ENCODE results near the gene ZMYM2.

The ZMYM2 gene

DNA sequence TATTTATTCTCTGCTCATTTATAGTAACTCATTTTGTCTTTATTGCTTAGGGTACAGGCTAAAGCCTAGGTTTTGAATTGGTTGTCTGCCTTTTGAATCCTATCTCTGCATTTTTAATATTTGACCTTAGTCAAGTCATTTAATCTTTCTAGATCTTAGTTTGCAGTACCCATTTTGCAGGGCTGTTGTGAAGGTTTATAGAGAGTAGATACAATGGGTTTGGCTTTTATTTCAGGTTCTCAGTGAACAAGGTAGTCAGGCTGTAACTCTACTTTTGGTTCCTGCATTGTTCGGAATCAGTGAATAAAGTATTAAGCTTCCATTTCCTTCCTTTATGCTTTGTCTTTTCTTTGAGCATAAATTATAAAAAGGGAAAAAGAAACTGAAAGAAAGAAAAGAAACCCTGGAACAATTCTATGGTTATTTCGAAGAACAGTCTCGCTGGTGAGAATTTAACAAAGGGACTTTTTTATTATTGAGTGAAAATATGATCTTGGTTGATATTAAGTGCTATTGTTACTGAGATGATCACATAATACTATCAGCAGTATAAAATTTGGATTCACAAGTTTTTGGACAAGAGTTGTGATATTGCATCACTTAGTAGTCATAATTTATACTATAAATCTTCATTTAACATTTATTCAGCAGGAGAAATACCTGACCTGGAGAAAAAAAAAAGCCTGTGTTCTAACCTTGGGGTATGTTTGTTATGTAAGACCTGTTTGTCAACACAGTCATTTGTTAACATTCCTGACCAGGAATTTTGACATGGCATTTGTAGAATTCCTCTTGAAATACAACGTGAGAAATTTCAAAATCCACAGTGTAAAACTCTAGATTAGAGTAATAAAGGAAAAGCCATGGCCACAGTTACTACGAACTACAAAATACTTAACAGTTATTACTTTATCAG lies 91.3 kb downstream of the ZMYM2 start:
- no peak for DNase-seq

DNA sequence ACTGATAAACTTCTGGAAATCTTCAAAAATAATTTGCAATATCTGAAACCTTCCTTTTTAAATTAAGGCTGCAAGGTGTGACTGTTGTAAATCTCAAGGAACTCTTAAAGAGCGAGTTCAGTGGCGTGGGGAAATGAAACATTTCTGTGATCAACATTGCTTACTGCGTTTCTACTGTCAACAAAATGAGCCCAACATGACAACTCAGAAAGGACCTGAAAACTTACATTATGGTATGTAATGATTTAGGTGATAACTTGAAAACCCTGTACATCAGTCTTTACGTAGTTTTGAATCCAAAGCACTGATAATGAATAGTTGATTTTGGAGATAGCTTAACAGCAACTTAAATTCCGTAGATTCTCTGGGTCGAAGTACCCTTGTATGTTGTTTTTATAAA lies 92.8 kb downstream of the ZMYM2 start:
- no peak for DNase-seq

DNA sequence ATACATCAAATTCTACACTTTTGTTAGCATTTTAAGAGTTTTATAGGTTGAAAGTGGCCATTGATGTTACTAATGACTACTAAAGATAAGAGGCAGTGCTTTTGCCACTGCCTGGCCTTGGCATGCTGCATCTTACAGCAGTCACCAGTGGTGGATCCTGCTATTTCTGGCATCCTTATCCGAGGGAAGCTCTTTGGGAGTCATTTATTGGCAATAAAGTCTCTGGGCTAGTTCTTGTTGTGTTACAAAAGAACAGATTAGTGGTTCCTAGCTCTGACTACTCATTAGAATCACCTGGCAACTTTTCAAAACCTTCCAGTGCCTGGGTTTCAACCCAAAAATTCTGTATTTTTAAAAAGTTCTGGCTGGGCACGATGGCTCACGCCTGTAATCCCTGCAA lies 94.5 kb downstream of the ZMYM2 start:
- no peak for DNase-seq

DNA sequence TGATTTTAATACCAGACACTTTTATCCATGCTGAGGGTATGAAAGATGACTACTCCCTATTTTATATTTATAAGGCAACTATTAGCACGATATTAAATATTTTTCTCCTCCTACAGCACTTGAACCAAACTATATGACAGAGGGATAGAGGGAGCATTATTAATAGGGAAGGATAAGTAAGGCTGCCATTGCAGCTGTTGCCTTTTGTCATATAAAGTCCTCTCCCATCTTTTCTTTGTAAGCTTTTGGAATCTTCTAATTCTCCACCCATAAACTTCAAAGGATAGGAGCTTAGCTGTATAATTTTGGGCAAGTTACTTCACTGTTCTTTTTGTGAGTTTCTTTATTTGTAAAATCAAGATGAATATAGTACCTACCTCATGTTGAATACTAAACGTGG lies 95.4 kb downstream of the ZMYM2 start:
- DNase-seq, result no peak

DNA sequence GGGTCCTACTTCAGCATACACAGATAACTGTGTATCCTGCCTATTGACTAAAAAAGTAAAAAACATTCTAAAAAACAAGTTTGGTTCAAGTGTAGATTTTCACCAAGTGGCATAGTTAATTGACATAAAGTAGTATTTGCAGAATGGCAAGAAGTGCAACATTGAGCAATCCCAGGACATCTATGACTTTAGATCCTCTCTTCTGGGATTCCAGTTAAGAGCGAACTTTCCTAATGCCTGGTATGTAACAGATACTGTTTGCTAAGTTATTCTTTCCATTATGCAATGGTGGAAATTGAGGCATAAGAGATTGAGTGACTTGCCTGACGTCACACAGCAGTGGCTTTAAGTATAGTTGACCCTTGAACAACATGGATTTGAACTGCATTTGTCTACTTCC lies 96.1 kb downstream of the ZMYM2 start:
- DNase-seq, result no peak

DNA sequence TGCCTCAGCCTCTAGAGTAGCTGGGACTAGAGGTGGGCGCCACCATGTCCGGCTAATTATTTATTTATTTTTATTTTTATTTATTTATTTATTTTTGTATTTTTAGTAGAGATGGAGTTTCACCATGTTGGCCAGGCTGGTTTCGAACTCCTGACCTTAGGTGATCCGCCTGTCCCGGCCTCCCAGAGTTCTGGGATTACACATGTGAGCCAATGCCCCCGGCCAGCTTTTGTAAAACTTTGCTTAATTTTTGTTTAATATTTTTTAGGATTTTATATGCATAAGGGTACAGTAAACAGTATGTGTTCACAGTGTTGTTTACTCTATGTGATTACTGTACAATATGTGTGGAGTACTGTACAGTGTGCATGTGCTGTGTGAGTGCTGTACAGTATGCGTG lies 98.7 kb downstream of the ZMYM2 start:
- DNase-seq, result no peak

DNA sequence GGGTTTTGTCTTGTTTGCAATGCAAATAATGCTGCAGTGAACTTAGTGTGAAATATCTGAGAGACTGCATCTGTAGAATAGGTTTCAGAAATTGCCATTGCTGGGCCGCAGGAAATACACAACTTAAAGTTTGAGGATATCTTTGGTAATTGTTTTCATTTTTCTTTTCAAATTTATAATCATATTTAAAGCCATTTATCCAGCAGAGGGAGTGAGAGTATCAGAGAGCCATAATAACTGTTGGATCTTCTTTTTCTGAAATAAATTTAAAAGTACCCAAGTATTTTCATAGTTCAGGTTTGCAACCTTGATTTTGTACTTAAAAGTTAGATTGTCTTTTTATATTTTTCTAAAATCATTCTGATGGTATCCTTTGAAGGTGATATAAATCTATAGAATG lies 99.4 kb downstream of the ZMYM2 start:
- DNase-seq, result no peak

DNA sequence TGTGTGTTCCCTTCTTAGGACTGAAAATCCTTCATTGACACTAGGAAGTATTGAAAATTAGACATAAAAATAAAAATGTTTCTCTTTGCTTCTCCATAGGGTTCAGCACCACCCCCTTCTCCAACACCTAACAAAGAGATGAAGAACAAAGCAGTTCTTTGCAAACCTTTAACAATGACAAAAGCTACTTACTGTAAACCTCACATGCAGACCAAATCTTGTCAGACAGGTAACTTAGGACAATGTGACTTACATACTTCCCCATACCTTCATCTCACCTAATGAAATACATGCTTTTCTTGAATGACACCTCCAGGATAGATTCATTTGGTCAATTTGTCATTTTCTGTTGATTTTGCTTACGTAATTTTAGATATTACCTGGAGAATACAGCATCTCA lies 99.9 kb downstream of the ZMYM2 start:
- DNase-seq, result no peak

DNA sequence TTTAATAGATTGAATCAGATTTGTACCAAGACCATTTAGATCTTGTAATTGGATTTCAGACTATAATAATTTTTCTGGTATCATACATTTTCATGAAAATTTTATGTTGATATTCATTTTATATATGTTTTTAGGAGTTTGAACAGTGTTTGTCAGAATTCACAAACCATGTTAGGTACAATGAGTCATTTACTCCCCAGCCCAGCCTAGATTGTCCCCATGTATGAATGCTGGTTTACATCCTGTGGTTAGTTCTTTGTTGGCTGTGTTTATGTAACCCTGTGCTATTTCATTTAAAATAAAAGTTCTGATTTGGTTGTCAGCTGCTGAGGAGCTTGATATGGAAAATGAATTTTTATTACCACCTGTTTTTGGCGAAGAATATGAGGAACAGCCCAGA lies 105.6 kb downstream of the ZMYM2 start:
- no peak for DNase-seq

DNA sequence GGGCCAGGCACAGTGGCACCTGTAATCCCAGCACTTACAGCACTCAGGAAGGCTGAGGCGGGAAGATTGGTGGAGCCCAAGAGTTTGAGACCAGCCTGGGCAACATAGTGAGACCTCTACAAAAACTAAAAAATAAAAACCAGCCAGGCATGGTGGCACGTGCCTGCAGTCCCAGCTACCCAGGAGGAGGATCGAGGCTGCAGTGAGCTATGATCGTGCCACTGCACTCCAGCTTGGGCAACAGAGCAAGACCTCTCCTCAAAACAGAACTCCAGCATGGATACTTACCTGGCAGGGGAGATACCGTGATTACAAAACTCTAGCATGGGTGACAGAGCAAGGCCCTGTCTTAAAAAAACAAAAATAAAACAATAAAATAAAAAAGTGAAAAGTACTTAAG lies 107.0 kb downstream of the ZMYM2 start:
- no peak for DNase-seq

DNA sequence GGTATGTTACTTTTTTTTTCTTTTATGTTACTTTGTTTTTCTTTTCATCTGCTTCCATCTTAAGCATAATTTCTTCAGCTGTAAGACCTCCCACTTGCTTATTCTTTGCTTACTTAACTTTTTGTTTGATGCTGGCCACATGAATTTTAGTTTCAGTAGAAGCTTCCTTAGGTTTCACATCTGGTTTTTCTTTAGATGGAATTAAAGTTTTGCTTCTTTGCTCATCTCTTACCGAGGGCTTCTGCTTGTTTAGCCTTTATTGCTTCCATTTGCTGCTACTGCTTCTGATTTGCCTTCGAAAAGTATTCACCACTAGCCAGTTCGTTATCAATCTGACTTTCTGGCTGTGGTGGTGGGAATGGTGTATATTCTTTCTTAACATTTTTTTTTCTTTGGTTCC lies 111.4 kb downstream of the ZMYM2 start:
- DNase-seq, result no peak

DNA sequence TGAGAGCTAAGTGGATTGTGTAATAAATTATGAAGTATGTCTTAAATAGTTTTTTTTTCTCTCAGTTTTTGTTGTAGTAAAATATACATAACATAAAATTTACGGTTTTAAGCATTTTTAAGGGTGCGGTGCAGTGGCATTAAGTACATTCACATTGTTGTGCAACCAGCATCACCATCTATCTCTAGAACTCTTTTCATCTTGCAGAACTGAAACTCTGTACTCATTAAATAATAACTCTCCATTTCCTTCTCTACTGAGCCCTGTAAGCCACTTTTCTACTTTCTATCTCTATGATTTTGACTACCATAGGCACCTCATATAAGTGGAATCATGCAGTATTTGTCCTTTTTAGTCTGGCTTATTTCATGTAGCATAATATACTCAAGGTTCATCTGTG lies 115.2 kb downstream of the ZMYM2 start:
- no peak for DNase-seq

DNA sequence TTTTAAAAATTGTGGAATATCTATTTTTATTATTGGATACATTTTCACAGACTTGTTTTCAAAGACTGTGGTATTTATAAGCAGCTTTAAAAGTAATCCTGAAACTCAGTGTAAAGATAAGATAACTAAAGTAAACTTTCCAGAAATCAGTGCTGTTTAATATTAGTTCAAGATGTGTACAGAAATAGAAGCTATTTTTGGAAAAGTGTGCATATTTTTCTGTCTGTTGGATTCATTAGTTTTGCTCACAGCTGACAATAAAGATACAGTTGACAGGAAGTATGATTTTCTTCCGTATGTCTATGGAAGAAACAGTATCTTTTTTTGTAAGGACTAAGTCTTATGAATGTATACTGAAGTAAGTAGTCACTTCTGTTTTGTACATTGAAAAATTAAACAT lies 116.4 kb downstream of the ZMYM2 start:
- no peak for DNase-seq

DNA sequence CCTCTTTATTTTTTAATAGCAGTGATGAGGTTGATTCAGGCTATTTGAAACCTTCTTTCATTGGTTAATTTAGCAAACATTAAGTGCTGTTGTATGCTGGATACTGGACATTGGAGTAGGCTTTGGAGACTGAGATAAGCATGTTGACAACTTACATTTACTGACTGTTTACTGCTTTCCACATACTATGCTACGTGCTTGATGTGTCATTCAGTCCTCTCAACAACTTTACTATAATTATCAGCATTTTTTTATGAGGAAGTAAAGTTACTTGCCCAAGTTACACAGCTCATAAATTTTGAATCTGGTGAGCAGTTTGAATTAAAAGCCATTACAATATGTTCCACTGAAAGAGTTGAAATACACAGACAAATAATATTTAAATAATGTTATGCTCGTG lies 118.6 kb downstream of the ZMYM2 start:
- DNase-seq, result no peak

DNA sequence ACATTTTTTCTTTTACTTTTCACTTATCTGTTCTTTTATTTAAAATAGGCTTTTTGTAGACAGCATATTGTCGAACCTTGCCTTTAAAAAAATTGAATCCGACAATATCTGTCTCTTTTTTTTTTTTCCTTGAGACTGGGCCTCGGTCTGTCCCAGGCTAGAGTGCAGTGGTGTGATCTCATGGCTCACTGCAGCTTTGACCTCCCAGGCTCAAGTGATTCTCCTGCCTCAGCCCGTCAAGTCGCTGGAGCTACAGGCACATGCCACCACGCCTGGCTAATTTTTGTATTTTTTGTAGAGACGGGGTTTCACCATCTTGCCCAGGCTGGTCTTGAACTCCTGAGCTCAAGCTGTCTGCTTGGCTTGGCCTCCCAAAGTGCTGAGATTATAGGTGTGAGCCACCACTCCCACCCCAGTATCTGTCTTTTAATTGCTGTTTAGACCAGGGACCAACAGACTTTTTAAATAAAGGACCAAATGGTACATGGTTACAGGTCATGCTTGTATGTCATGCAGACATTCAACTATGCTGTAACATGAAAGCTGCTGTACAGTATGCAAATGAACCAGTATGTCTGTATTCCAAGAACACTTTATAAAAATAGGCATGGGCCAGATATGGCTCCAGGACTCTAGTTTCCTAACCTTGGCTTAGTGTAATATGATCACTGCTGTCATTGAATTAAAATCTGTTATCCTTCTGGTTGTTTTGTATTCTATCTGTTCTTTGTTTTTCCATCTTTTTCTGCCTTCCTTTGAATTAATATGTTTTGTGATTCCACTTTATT lies 122.0 kb downstream of the ZMYM2 start:
- DNase-seq, result no peak

DNA sequence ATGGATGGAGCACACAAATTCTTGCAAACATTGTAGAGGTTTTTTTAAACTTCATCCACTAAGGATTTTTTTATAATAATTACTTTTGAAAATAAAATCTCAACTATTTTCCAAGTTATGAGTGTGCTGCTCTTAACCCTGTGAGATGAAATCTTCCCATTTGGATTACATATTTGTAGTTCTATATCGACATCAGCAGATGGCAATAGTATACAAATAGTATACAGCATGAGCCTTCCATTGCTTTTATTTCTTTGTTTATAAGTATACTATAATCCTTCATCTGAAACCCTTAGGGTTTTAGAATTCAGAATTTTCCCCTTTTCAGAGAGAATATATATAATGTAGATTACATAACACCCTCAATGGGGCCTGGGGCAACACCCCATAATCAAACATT lies 131.8 kb downstream of the ZMYM2 start:
- no peak for DNase-seq

DNA sequence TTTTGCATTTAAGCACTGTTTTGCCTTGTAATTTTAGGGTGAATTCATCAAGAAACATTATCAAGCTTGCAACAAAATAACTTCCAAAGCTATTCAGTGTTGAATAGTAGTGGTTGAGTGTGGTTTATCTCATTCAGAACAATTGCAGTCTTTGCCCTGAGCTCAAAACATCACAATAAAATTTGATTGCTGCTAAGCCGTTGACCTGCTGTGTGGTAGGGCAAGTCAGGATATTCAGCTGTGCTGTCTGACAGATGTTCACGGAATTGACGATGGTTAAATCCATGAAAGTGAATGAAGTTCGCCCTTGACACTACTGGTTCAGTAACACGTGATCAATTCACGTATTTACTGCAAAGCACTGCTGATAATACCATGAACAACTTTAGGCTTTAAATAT lies 135.4 kb downstream of the ZMYM2 start:
- DNase-seq, result no peak

DNA sequence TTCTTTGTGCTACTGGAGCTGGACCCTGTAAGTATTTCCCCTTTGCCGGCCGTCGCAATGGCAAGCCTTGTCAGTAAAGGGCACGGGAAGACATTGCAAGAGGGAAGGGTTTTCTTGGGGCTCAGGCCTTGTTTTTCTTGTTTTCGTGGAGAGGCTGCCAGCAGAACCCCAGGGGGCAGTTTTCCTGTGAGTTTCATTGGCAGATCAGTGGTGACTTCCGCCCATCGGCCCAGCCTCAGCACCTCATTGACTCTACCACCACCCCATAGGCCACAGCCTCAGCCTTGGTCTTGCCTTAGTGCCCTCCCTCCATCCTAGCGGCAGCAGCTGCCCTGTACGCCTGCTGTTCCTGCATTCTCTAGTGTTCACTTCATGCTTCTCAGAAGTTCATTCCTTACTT lies 140.8 kb downstream of the ZMYM2 start:
- no peak for DNase-seq

DNA sequence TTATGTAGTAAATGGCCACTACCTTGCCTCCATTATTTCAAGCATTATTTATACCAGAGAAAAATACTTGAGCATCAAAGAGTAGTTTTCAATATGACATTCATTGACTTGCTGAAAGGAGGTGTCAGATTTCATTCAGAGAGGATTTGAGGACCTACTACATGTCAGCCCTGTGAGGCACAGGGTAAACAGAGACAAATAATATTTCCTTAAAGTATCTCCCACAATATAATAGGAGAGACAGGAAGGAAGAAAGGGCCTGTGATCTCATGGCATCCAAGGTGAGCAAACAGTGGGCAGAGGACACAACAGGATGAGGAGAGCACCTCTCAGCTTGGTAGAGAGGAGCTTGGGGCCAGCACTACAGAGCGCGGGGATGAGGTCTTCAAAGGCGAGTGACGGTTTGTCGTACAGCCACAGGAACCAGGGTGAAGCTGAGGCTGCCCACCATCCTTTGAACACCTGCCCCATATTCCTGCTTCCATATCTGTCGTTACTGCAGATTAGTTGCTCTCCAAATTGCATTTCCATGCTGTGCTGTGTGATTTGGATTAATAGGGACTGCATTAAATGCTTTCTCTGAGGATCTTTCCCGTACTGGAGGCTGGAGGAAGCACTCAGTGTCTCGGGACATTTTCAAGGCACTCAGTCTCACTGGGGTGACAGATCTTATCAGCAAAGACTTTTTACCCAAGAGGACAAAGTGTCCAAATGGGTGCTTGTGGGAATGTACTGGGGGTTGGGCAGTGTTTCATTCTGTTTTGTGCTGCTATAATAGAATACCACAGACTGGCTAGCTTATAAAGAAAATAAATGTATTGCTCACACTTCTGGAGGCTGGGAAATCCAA lies 143.2 kb downstream of the ZMYM2 start:
- no peak for DNase-seq

DNA sequence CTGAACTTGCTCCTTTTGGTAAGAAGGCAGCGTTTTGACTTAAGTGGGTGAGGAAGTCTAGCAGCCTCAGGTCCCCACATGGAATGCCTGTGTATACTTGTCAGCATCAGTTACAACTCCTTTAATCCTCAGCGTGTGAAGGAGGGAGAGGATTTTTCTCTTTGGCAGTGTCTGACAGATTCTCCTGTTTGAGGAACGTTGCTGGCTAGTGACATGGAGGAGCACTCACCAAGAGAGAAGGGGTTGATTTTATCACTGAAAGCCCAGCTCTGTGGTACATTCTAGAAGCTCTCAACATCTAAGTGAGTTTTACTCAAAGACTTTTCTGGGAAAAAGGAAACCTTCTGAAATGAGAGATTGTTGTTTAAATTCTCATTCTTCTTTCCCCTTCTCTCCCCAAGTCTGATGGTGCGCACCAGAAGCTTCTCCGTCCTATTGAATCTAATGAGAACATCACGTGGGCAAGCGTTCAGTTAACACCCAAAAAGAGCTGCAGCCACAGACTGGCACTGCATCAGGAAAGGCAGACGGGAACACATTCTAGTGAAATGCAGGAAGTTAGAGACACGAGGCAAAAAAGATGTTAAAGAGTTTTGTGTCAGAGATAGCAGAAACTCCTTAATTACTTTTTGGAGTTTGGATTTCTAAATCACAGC lies 144.1 kb downstream of the ZMYM2 start:
- DNase-seq, result no peak

DNA sequence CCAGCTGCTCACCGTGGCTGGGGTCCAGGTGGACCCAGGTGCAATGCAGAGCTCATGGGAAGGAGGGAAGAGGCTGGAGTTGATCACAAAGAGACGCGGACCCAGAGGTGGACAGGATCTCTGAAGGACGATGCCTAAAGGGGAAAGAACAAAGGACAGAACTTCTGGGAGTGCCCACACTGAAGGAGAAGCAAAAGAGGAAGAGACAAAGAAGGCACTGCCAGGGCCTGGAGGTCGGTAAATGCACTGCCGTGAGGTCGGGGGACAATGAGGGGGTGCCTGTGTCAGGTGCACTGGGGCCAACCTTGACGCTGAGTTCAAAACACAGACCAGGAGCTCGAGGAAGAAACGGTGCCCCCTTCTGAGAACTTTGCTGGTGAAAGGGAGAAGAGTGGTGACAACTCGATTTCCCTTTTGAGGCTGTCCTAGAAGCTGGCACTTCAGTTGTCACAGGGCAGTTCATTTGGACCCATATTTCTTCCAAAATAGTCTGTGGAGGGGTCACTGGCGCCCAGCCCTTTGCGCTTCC lies 146.7 kb downstream of the ZMYM2 start:
- DNase-seq, result no peak

DNA sequence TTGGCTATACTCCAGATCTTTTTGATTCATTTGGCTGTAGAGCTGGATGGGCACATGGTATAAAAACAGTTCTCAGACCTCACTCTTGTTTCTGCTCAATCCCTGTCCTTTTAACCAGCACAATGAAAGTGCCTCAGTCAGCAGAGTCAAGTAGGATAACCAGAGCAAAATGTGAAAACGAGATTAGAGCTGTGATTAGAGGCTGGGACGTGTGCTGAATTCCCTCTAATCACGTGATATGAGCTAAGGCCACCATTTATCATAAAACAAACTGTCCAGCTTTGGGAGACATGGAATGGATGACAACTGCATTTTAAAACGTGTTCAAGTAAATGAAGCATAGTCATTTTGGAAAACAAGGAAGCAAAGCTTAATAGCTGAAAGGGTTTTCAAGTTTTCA lies 148.2 kb downstream of the ZMYM2 start:
- DNase-seq, result no peak

DNA sequence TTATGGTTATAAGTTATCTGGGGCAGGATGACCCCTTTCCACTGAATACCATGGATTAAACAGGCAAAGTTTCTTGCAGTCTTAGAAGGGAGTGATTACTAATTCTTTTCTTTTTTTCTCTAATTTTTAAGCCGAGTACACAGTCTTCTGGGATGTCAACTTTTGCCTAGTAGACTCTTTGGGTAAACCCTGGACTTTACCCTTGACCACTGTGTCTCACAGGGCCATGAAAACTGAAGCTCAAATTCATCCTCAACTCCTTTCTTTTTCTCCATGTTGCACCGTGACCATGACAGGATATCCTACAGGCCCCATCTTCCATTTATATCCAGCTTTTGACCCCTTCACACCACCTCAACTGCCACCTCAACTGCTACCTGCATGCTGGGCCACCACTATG lies 150.5 kb downstream of the ZMYM2 start:
- no peak for DNase-seq

Data from stimulated activated naive CD4-positive, alpha-beta T cell treated with Interleukin-2 at 50 U/mL for 16 hours (primary cell).